Amniotic stem cell (primary cell): ENCODE data around the gene MFSD6.
"Not testable (repeated sequence)": the region's sequence is repeated elsewhere in the genome, so short reads cannot be mapped to it uniquely, and the experiment has no call there.

Experiments used
- DNase-seq: peaks from one replicate; lab custom pipeline; 2025; lab: John Stamatoyannopoulos, UW

The MFSD6 gene

DNA sequence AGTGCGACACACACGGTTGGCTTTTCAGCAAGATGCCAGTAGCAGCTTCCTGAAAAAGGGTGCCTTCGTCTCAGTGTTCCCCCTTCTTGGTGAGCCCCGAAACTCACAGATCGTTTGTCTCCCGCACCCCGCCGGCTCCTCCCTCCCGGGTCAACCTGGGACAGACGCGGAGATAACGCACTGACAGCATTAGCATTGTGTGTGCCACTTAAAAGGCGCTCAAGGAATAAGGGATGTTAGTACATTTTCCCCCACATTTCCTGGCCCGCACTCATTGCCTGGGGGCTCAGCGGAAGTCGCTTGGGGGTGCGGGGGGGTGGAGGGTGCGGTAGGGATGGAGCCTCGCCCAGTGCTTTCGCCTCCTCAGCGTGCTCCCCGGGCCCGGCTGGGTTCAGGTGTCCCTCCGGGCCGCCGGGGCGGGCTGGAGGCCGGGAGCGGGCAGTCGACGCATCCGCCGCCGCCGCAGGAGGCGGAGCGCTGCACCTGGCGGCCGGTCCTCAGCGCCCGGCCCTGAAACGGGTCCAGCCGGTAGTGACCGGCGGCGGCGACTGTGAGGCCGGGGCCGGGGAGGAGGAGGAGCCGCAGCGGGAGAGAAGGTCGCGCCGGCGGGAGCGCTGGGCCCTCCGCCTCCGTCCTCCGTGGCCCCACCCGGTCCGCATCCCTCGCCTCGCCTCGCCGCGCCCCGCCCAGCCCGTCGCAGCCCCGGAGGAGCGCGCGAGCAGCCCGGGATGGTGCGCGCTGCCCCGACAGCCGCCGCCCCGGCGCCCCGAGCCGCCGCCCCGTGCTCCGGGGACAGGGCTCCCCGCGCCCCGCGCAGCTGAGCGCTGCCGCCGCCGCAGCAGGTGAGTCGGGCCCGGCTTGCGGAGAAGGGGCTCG is at the start of gene MFSD6:
TSS of gene MFSD6 (plus strand) at position 694 of the 876 bp plus-strand sequence. CDS start 27,675 bp downstream, outside the sequence.
- no peak for DNase-seq

DNA sequence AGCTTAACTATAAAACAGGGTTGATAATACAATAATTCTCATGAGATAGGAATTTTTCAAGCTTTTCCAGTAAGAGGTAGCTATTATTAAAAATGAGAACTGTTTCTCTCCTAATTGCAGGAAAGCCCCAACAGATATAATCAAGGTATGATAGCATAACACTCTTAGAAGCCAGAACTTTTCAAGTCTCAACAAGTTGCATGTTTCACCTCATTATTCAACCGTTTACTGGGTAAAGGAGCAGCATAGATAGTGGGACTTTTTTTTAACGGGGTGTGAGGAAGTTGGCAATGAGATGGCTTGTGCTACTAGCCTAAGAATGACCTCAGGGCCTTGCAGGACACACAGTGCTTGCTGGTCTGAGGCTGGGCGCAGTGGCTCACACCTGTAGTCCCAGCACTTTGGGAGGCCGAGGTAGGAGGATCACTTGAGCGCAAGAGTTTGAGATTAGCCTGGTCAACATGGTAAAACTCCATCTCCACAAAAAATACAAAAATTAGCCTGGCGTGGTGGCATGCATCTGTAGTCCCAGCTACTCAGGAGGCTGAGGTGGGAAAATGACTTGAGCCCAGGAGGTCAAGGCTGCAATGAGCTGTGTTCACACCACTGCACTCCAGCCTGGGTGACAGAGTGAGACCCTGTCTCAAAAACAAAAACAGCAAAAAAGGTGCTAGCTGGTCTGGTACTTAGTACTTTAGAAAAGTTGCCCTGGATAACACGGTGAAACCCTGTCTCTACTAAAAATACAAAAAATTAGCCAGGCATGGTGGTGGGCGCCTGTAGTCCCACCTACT is 49.3 kb upstream of the MFSD6 start:
- DNase-seq, result not testable (repeated sequence)

DNA sequence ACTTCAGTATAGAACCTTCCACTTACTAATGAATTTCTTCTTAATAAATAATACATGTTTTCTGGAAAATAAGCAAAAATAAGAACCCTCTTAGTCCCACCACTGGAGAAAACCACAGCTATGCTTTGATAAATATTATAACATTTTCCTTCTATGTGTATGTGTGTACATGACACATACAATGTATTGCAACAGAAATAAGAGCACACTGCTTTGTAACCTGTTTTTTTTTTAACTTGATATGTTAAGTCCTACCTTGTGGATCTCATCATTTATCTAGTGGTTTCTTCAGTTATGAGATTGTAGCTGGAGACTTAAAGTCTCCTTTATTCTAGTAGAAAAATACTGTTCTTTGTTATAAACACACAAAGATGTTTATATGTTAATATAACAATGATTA is 47.6 kb upstream of the MFSD6 start:
- no peak for DNase-seq

DNA sequence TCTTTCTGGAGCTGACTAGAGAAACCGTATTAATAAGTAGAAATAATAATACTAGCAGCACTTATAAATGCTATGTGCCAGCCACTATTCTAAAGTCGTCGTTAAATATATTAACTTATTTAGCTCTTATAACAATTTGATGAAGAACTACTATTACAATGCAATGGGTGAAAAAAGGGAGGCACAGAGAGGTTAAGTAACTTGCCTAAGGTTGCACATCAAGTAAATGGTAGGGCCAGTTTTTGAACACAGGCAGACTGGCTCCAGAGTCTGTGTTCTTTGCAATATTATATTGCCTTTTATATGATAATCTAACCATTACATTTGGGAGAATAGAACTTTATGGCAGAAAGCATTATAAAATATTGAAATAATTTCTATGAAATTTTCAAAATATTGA is 47.2 kb upstream of the MFSD6 start:
- no peak for DNase-seq

DNA sequence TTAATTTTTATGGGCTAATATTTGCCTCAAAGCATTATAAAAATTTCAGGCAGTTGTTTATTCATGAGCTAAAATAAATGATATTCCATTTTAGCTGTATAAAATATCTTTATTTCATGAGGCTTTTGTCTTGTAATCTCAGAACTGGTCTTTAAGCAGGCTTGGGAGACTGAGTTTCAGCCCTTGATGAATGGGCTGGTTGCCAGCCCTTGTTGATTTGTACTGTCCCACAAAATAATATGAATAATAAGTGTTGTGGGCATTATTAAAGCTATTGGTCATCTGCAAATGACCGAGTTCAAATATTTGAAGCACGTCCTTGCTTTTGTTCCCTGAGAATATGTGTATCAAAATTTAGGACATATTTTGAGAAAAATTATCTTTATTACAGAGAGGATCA is 46.6 kb upstream of the MFSD6 start:
- DNase-seq, result no peak

DNA sequence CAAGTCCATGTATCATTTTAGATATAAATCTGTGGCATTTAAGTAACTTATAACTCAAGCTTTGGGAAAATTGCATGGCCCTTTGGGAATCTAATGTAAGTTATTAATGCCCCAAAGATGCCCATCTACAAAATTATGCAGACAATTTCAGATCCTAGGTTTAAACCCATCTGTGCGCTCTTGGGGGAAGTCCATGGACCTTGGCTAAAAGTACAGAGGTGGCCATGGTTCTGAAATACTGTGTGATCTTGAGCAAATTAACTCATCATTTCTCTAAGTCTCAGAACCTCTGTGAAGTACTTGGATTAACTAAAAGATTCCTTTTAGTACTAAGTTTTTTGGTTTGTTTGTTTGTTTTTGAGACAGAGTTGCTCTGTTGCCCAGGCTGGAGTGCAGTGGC is 45.3 kb upstream of the MFSD6 start:
- no peak for DNase-seq

DNA sequence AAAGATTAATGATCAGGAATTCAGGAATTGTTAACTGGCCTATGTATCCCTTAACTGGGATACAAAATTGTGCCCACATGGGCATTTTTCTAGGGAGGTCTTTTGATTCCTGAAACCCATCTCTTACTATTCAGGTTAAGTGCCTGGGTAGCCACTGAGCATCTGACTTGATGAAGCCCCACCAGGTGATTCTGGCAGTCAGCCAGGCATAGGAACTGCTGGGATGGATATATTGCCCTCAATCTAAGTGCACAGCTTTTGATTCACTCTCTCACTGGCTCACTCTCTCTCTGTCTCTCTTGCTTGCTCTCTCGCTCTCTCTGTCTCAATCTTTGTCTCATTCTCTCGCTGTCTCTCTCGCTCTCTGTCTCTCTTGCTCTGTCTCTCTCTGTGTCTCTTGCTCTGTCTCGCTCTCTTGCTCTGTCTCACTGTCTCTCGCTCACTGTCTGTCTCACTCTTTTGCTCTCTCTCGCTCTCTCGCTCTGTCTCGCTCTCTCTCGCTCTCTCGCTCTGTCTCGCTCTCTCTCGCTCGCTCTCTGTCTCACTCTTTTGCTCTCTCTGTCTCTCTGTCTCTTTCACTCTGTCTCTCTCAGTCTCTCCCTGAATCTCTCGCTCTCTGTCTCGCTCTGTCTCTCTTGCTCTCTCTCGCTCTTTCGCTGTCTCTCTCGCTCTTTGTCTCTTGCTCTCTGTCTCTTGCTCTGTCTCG is 42.5 kb upstream of the MFSD6 start:
- no peak for DNase-seq

DNA sequence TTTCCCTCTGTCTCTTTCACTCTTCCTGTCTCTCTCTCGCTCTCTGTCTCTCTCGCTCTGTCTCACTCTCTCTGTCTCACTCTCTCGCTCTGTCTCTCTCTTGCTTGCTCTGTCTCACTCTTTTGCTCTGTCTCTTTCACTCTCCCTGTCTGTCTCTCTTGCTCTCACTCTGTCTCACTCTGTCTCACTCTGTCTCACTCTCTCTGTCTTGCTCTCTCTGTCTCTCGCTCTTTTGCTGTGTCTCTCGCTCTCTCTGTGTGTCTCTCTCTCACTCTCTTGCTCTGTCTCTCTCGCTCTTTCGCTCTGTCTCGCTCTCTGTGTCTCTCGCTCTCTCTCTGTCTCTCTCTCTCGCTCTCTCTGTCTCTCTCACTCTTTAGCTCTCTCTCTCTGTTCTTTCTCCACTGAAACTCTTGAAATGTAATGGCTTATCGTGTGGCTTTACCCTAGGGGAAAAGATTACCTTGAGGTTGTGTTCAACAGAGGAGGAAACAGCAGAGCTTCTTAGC is 41.9 kb upstream of the MFSD6 start:
- no peak for DNase-seq

DNA sequence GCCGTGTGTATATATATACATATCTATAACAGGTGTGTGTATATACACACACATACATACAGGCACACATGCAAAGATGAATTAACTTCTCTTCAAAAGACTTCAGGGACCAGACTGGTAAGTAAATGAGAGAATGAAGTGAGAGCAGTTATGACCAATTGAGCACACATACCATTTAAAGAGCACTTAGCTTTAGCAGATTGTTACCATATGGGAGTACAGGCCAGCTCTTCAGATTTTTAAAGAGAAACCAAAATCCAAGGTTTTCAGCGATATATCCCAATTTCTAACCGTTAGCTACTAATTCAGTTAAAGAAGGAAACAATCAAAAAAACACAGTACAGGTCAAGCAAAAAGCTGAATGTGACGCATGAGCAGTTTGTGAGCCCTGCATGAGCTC is 41.1 kb upstream of the MFSD6 start:
- DNase-seq, result no peak

DNA sequence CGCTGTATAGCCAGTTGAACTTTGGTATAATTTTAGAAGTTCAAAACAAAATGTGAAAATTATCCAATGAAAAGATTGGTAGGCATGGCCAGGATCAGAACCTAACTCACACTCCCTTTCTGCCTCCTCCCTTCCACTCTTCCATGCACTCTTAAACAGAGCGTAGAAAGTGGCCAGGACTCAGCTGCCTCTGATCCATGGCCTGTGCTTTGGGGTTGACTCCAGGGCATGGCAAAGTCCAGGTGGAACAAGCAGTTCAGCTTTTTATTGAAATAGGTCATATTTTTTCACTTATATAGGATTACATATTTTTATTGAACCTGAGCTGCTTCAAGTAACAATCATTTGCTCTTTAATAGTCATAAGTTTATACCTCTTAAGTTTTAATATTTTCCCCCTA is 38.5 kb upstream of the MFSD6 start:
- DNase-seq, result no peak

DNA sequence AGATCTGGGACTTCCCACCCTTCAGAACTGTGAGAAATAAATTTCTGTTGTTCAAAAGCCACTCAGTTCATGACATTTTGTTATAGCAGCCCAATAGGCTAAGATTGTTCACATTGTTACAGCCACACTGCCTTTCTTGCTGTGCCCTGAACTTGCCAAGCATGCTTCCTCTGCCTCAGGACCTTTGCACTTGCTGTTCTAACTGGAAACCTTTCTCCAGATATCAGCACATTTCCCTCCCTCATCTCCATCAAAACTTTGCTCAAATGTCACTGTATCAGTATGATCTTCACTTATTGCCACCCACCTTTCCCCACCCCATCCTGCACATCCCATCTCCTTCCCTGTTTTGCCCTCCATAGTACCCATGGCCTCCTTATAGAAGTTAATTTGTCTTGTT is 32.1 kb upstream of the MFSD6 start:
- no peak for DNase-seq

DNA sequence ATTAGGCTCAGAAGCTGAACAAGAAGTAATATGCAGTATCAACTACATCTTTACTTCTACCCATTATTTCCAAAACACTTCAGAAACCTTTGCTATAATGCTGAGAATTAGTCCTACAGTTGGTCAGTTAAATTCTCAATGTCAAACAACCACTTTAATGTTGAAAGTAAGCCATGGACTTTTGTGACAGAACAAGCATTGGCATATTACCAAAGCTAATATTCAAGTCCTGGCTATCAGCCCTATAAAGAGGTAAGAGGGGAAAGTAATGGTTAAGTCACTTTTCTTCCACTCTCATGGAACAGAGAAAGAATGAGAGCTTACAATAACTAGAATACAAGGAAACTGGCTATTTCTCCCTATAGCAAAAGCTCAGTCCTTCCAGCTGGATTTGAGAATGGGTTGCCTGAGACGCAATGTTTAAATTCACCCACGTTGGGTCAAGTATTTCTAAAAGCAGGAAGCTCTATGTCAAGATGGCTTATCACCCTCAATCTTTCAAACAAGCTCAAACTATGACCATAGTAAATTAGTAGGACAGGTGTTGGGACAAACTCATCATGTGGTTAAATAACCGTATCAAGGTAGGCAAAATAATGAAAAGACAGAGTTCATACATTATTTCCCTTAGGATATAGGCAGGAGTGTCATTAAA is 31.4 kb upstream of the MFSD6 start:
- no peak for DNase-seq

DNA sequence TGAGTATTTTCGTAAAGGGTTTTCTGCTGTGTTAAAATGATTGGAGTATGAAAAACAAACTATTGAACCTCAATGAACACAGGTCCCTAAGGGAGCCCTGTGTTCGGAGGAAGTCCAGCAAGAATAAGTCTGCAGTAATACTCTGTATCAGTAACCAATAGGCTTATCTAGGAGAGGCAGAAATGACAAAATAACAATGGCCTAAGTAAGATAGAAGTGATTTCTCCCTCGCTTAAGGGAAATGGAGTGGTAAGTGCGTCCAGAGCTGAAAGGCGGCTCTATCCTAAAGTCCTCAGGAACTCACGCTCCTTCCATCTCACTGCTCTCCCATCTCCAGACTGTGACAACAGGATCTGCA is 29.3 kb upstream of the MFSD6 start:
- DNase-seq, result no peak

DNA sequence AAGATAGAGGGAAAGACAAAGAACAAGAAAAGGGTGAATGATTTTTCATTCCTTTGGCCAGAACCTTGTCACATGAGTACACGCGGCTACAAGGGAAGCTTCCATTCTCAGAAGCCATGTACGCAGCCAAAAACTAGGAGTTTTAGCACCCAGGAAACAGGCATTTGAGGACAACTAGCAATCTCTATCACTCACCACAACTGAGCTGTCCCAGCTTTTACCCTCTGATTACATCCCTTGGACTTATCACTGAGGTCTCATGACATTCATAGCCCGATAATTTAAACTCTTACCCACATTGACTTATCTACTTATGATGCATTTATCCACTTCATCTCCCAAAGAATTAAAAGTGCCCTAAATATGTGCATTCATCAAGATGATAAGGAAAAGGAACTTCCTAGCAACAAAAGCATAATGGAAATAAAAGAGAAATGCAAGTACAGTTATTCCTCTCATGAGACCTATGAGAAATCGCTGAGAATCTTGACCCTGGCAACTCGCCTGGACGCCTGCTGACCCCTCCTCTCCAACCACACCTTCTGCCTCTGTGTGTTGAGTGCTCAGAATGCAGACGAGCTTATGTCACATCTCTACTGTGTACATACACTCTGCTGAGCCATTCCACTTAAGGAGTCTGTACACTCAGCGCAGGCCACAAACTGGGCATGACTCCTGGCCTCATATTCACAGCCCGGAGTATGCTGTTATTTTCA is 28.7 kb upstream of the MFSD6 start:
- DNase-seq, result no peak

DNA sequence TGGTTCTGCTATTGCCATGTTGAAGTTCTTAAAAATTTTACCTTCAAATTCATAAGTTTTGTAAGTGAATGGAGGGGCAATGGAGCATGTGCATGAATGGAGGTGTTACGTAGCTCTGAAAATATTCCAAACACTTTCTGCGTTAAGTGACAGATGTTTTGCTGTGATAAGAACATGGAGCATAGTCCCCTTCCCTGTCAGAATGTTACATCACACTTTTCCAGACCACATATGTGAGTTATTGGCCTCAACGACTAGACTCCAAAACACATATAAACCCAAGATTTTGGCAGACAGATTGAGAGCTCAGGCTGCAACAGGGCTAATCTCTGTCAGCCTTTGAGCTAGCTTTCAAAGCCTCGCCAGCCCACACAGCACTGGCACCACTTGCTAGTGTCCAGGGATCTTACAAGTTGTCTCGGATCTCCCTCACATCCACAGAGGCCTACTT is 27.2 kb upstream of the MFSD6 start:
- no peak for DNase-seq

DNA sequence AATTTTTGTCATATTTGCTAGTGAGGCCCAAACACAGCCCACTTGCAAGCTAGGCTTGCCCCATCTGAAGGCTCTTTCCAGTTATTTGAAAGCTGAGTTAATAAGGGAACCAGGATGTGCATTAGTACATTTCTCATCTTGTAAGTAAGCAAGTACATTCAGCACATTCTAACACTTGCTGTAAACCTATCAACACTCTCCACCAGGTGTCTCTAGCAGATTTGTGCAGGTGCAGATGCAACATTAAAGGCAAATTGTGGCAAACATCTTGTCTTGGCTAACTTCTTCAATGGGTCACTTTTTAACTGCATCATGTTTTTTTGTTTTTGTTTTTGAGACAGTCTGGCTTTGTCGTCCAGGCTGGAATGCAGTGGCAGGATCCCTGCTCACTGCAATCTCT is 25.3 kb upstream of the MFSD6 start:
- no peak for DNase-seq

DNA sequence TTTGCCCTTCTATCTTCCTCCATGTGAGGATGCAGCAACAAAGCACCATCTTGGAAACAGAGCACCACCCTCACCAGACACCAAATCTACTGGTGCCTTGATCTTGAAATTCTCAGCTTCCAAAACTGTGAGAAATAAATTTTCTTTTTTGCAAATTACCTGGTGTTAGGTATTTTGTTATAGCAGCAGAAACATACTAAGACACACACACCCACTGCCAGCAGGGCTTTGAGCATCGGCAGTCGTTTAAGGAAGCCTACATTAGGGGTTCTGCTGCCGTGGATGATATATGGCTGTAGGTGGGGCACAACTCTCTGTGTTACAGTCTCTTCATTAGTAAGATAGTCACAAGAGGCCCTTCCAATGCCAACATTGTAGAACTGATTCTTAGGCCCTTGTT is 20.7 kb upstream of the MFSD6 start:
- DNase-seq, result no peak

DNA sequence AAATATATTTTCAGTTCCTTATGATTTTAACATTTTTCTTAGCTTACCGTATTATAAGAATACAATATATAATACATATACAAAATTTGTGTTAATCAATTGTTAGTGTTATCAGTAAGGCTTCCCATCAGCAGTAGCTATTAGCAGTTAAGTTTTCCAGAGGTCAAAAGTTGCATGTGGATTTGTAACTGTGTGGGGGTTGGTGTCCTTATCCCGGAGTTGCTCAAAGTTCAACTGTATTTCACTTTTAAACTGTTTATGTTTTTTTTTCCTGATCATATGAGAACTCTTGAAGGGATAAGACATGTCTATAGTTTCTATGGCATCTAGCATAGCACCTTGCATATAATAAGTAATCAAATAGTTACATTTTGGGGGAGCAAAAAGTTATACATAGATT is 11.9 kb upstream of the MFSD6 start:
- no peak for DNase-seq

DNA sequence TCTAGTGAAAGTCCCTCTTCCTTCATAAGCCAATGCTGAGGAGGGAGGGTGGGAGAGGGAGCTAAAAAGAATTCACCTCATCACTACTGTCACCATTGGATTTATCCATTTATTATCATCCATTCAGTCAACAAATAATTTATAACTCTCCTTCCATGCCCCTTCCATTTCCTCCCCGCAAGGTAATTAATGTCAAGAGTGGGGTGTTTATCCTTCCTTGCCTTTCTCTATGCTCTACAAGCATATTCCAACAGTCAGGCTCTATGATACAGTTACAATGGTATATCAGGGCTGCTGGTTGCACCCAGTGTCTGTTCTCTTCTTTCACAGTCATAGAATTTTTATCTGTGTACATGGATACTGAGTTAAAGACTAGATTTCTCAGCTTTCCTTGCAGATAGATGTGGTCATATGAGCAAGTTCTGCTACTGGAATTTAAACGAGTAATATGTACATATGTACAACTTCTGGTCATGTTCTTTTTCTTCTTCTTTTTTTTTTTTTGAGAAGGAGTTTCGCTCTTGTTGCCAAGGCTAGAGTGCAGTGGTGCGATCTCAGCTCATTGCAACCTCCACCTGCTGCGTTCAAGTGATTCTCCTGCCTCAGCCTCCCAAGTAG is 5.1 kb upstream of the MFSD6 start:
- no peak for DNase-seq

DNA sequence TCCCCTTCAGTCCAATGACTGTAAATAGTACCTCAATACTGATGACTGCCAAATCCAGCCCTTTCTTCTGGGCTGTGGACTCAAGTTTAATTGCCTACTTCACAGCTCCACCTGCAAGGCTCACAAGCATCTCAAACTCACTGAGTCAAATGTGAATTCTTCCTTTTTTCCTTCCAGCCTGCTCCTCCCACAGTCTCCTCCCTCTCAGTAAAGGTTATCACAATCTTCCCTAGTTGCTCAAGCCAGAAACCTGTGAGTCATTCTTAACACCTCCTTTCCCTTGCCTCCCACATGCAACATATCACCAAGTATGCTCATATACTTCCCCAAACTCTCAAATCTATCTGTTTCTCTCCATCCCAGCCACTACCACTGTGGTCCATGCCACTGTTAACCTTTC is 3.7 kb upstream of the MFSD6 start:
- no peak for DNase-seq

DNA sequence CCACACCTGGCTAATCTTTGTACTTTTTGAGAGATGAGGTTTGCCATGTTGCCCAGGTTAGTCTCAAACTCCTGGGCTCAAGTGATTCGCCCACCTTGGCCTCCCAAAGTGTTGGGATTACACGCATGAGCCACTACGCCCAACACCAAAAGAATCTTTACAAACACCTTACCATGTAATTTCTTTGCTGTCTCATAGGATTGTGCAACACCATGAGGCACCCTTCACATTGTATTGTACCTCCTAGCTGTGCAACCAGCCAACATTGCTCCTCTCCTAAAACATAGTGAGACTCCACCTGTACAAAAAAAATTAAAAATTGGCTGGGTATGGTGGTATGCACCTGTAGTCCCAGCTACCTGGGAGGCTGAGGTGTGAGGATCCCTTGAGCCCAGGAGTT is 3.1 kb upstream of the MFSD6 start:
- no peak for DNase-seq
